Erythroblast (primary cell): ENCODE results near the gene FARP1.

Experiments used
- GATA1 ChIP-seq: IDR thresholded peaks from 2 replicates; pipeline ENCODE4 v1.6.1; 2011; ENCODE audit warnings: low read depth, mild to moderate bottlenecking, control low read depth, low read length, moderate library complexity
- POLR2A ChIP-seq: IDR thresholded peaks from 2 replicates; pipeline ENCODE4 v1.6.1; 2011; ENCODE audit warnings: mild to moderate bottlenecking, low read length

GRCh38 chr13:98450026-98450425 is 307.1 kb downstream of the FARP1 start:
- TF ChIP-seq POLR2A, result no peak
- no peak for TF ChIP-seq GATA1
